HCT116 (cell line): ENCODE measurements around the gene OR2T10. TPM values are rescaled to one million over a fixed set of nuclear protein-coding genes. Genes with fewer than 3 reads are reported as not detected.
A peak's percentile ranks its signal among the peaks of the same experiment; 100 is the strongest.

ENCODE experiments used
- ATAC-seq: fragments of 200-7000 bp; cut with Tn5 transposase; 2 replicates; pipeline ENCODE4 v1.9.1; 2020; ENCODE audit warnings: mild to moderate bottlenecking, moderate library complexity
- BruUV-seq: library from RNA; stranded (reverse); fragments of 400-500 nt; replicated peaks from 2 replicates; lab custom pipeline; 2021; lab: Mats Ljungman, UMichigan
- CTCF ChIA-PET: fragments of 300-600 bp; sonication (Branson Sonifier 250); formaldehyde crosslinking; loops from one replicate; lab custom pipeline; 2021; ENCODE audit warnings: antibody characterized with exemption; lab: Charles Lee
- POLR2A ChIA-PET: fragments of 300-600, 350-600 bp; sonication (Branson Sonifier 250); formaldehyde crosslinking; loops from one replicate; lab custom pipeline; 2021; ENCODE audit warnings: antibody characterized with exemption; lab: Charles Lee
- RAD21 ChIA-PET, 2 experiments: fragments of 300-600 bp; sonication (Branson Sonifier 250); formaldehyde crosslinking; loops; one replicate each; lab custom pipeline; 2023; ENCODE audit warnings: low total read pairs in 2 of 2; ENCODE audit not compliant: uncharacterized antibody in 2 of 2, unreplicated experiment in 2 of 2, low non-redundant PET in 1 of 2; lab: Charles Lee
- DNase-seq: peaks from one replicate; pipeline ENCODE4 v3.0.0-alpha.2; 2010; ENCODE audit warnings: low read depth, low spot score
- H2AFZ ChIP-seq: fragments of 200-600 bp; shearing (Covaris generic), sonication (generic); 2 replicates; pipeline ENCODE4 v1.6.1; 2017; ENCODE audit warnings: low read depth, mixed run types, mixed read lengths, antibody characterized with exemption, low read length; ENCODE audit not compliant: poor library complexity, severe bottlenecking
- H3K27ac ChIP-seq: 2 replicates; pipeline ENCODE4 v1.5.1; 2012; ENCODE audit warnings: low read depth, low read length
- H3K27me3 ChIP-seq: fragments of 200-600 bp; sonication (generic); 2 replicates; pipeline ENCODE4 v1.6.1; 2016; ENCODE audit warnings: mixed run types, low read length, mixed read lengths; ENCODE audit not compliant: insufficient read depth
- H3K36me3 ChIP-seq, 2 experiments: fragments of 200-500 bp in 1 of 2; fragments of 200-600 bp in 1 of 2; sonication (Bioruptor generic) in 1 of 2; sonication (generic) in 1 of 2; 2 replicates each; pipeline versions ENCODE4 v1.5.1 to v1.6.1; 2014 to 2016; ENCODE audit warnings: low read length in 2 of 2, inconsistent platforms in 1 of 2, mixed read lengths in 1 of 2, mixed run types in 1 of 2; ENCODE audit not compliant: insufficient read depth in 2 of 2, control insufficient read depth in 1 of 2
- H3K4me1 ChIP-seq, 2 experiments: fragments of 200-600 bp in 1 of 2; sonication (generic) in 1 of 2; 2 replicates each; pipeline versions ENCODE4 v1.5.1 to v1.6.1; 2012 to 2017; ENCODE audit warnings: low read length in 2 of 2, inconsistent platforms in 1 of 2, mild to moderate bottlenecking in 1 of 2, mixed read lengths in 1 of 2, mixed run types in 1 of 2, moderate library complexity in 1 of 2; ENCODE audit not compliant: insufficient read depth in 2 of 2, control insufficient read depth in 1 of 2
- H3K4me2 ChIP-seq: fragments of 200-600 bp; sonication (generic); 2 replicates; pipeline ENCODE4 v1.6.1; 2017; ENCODE audit warnings: mixed run types, low read length, mixed read lengths
- H3K4me3 ChIP-seq, 2 experiments: fragments of 200-600 bp in 1 of 2; sonication (generic) in 1 of 2; replicated peaks in 1 of 2; 2 replicates each; pipeline ENCODE4 v1.5.1; 2011 to 2016; ENCODE audit warnings: low read length in 2 of 2, control low read depth in 1 of 2, low read depth in 1 of 2, mild to moderate bottlenecking in 1 of 2, mixed read lengths in 1 of 2, mixed run types in 1 of 2
- H3K79me2 ChIP-seq: fragments of 200-600 bp; sonication (generic); 2 replicates; pipeline ENCODE4 v1.6.1; 2017; ENCODE audit warnings: mild to moderate bottlenecking, mixed run types, low read length, moderate library complexity, mixed read lengths; ENCODE audit not compliant: insufficient read depth
- H3K9ac ChIP-seq: fragments of 200-600 bp; sonication (generic); 2 replicates; pipeline ENCODE4 v1.6.1; 2016; ENCODE audit warnings: low read length, mixed read lengths
- H3K9me2 ChIP-seq: fragments of 200-600 bp; sonication (generic), shearing (Covaris generic); 2 replicates; pipeline ENCODE4 v1.6.1; 2017; ENCODE audit warnings: mixed run types, mild to moderate bottlenecking, moderate library complexity; ENCODE audit not compliant: insufficient read depth
- H3K9me3 ChIP-seq, 2 experiments: fragments of 200-500 bp in 1 of 2; fragments of 200-600 bp in 1 of 2; sonication (Bioruptor generic) in 1 of 2; sonication (generic) in 1 of 2; 2 replicates each; pipeline ENCODE4 v1.6.1; 2014 to 2017; ENCODE audit warnings: low read length in 2 of 2, mixed read lengths in 2 of 2, inconsistent platforms in 1 of 2, low read depth in 1 of 2, mild to moderate bottlenecking in 1 of 2, mixed run types in 1 of 2, moderate library complexity in 1 of 2; ENCODE audit not compliant: control insufficient read depth in 1 of 2, insufficient read depth in 1 of 2
- H4K20me1 ChIP-seq: fragments of 200-600 bp; sonication (generic), shearing (Covaris generic); 2 replicates; pipeline ENCODE4 v1.6.1; 2017; ENCODE audit warnings: mixed run types, mild to moderate bottlenecking, moderate library complexity; ENCODE audit not compliant: insufficient read depth
- CEBPB ChIP-seq: IDR thresholded peaks from 2 replicates; pipeline ENCODE4 v1.6.1; 2012; ENCODE audit warnings: low read depth
- ELF1 ChIP-seq: IDR thresholded peaks from 2 replicates; pipeline ENCODE4 v1.6.1; 2012; ENCODE audit warnings: low read depth, borderline replicate concordance
- EZH2 ChIP-seq: fragments of 200-600 bp; sonication (generic); IDR thresholded peaks from 2 replicates; pipeline ENCODE4 v1.6.1; 2017; ENCODE audit warnings: antibody characterized with exemption, mixed run types
- EZH2phosphoT487 ChIP-seq: fragments of 200-600 bp; IDR thresholded peaks from 2 replicates; pipeline ENCODE4 v1.6.1; 2018; ENCODE audit warnings: antibody characterized with exemption, borderline replicate concordance
- JUND ChIP-seq: IDR thresholded peaks from 2 replicates; pipeline ENCODE4 v1.6.1; 2012
- POLR2A ChIP-seq: IDR thresholded peaks from 2 replicates; pipeline ENCODE4 v1.7.0; 2011; ENCODE audit warnings: borderline replicate concordance; ENCODE audit not compliant: insufficient read depth, insufficient read length; ENCODE audit errors: extremely low read depth
- POLR2AphosphoS5 ChIP-seq: IDR thresholded peaks from 2 replicates; pipeline ENCODE4 v1.6.1; 2011; ENCODE audit warnings: mild to moderate bottlenecking, low read depth, low read length, moderate library complexity
- RAD21 ChIP-seq: IDR thresholded peaks from 2 replicates; pipeline ENCODE4 v1.6.1; 2012; ENCODE audit warnings: low read depth, mild to moderate bottlenecking
- SIN3A ChIP-seq: IDR thresholded peaks from 2 replicates; pipeline ENCODE4 v1.6.1; 2012; ENCODE audit warnings: low read depth
- SRF ChIP-seq: IDR thresholded peaks from 2 replicates; pipeline ENCODE4 v1.6.1; 2012; ENCODE audit warnings: low read depth
- YY1 ChIP-seq: IDR thresholded peaks from 2 replicates; pipeline ENCODE4 v1.6.1; 2011; ENCODE audit warnings: low read length, low read depth, moderate library complexity, mild to moderate bottlenecking; ENCODE audit not compliant: insufficient replicate concordance; ENCODE audit errors: extremely low read depth
- ZFX ChIP-seq: fragments of 450-650 bp; IDR thresholded peaks from 2 replicates; pipeline ENCODE4 v1.6.1; 2017
- ZNF274 ChIP-seq: fragments of 200-500 bp; sonication (Bioruptor generic); IDR thresholded peaks from 2 replicates; pipeline ENCODE4 v1.6.1; 2014; ENCODE audit warnings: mild to moderate bottlenecking, low read depth, low read length, inconsistent platforms
- intact Hi-C: fragments of 100-400 bp; cut with micrococcal nuclease; formaldehyde crosslinking; loops from 2 replicates; pipeline ENCODE4 v1.10.0; 2022
- total RNA-seq: library from RNA; stranded (reverse); gene quantifications from one replicate; pipeline ENCODE4 v1.2.1, GENCODE V29; 2021; ENCODE audit not compliant: unreplicated experiment
- TF ChIP-seq, protein P1 (sequence below), 3 experiments: fragments of 200-600 bp in 1 of 3; sonication (generic) in 1 of 3; IDR thresholded peaks in 2 of 3; conservative IDR thresholded peaks in 1 of 3; 2 replicates each; pipeline ENCODE4 v1.5.1; 2012 to 2017; ENCODE audit warnings: low read depth in 2 of 3, low read length in 2 of 3, antibody characterized with exemption in 1 of 3, borderline replicate concordance in 1 of 3, control low read depth in 1 of 3, mild to moderate bottlenecking in 1 of 3, mixed read lengths in 1 of 3, mixed run types in 1 of 3, moderate library complexity in 1 of 3; ENCODE audit not compliant: insufficient read depth in 1 of 3
- TF ChIP-seq, protein P2 (sequence below): IDR thresholded peaks from 2 replicates; pipeline ENCODE4 v1.6.1; 2012
- TF ChIP-seq, protein P3 (sequence below): IDR thresholded peaks from 2 replicates; pipeline ENCODE4 v1.6.1; 2012; ENCODE audit warnings: low read depth

The OR2T10 gene
- total RNA-seq, 1 experiment from 2014 or later: not detected

DNA sequence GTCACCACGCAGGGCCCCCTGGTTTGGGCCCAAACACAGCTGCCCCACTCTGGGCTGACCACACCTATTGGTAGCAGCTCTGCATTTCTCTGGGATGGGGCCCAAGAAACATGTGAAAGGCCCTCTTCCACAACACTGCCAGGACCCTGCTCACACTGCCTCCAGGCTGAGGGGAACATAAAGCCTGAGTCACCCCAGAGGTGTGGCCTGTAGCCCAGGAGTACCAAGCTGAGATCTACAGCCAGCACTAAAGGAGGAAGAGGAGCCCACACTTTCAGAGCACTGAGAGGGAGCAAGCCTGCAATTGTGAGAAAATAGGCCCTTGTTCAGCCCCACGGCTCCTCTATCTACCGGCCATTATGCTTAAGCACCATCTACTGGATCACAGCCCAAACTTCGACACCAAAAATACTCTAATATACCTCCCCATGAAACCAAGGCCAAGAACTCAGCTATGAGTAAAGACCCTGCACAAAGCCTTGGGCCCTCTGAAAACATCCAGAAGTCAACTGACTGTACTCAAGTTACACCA is 14.4 kb upstream of the OR2T10 start:
- intact Hi-C loops: no loop called here
- Histone ChIP-seq H4K20me1 (no peaks in the 10 kb centered on the region), H3K4me1 (no peaks in the 10 kb centered on the region), H3K4me3 (no peak overlapping the region), H3K9ac (no peak overlapping the region), H3K4me2 (no peak overlapping the region), H2AFZ (no peak overlapping the region), H3K27ac (no peak overlapping the region), H3K79me2 (no peaks in the 10 kb centered on the region), H3K36me3 (no peaks in the 10 kb centered on the region), H3K27me3 (0 out of 2 replicates have a peak, but pooled peaks cover 3% of the 10 kb centered on the region), H3K9me3 (no peaks in the 10 kb centered on the region), H3K9me2 (no peaks in the 10 kb centered on the region)
- TF ChIP-seq EZH2 (no peak), POLR2AphosphoS5 (no peak), ELF1 (no peak), SIN3A (no peak), YY1 (no peak), RAD21 (no peak), ZFX (no peak), JUND (no peak), ZNF274 (no peak), SRF (no peak), EZH2phosphoT487 (no peak)
- BruUV-seq: no TSS peak
- RAD21 ChIA-PET: no interaction called here
- POLR2A ChIA-PET: no interaction called here
- ATAC-seq (peak; percentile 30; the same call in 1 of the 2 replicates), DNase-seq (no peak)
- CTCF ChIA-PET: no interaction called here

GRCh38 chr1:248610301-248610700 is 12.8 kb upstream of the OR2T10 start:
- no peaks in the 10 kb centered on the region for H4K20me1 ChIP-seq
- 0 out of 2 replicates have a peak, but pooled peaks cover 3% of the 10 kb centered on the region for H3K27me3 ChIP-seq
- intact Hi-C loops: no loop called here
- no peak overlapping the region for H2AFZ ChIP-seq
- ChIA-PET CTCF (no interaction called here), RAD21 (no interaction called here), POLR2A (no interaction called here)
- H3K36me3 ChIP-seq: no peaks in the 10 kb centered on the region
- BruUV-seq: no TSS peak
- no peak overlapping the region for H3K4me2 ChIP-seq
- no peak for DNase-seq
- ATAC-seq: no peak
- no peak overlapping the region for H3K27ac ChIP-seq
- H3K4me3 ChIP-seq: no peak overlapping the region
- H3K9me2 ChIP-seq: no peaks in the 10 kb centered on the region
- H3K9ac ChIP-seq: no peak overlapping the region
- H3K4me1 ChIP-seq: no peaks in the 10 kb centered on the region
- no peaks in the 10 kb centered on the region for H3K79me2 ChIP-seq
- H3K9me3 ChIP-seq: no peaks in the 10 kb centered on the region
- TF ChIP-seq POLR2AphosphoS5 (no peak), SIN3A (no peak), CEBPB (no peak), EZH2 (no peak), POLR2A (no peak)
- TF ChIP-seq, protein P1, sequence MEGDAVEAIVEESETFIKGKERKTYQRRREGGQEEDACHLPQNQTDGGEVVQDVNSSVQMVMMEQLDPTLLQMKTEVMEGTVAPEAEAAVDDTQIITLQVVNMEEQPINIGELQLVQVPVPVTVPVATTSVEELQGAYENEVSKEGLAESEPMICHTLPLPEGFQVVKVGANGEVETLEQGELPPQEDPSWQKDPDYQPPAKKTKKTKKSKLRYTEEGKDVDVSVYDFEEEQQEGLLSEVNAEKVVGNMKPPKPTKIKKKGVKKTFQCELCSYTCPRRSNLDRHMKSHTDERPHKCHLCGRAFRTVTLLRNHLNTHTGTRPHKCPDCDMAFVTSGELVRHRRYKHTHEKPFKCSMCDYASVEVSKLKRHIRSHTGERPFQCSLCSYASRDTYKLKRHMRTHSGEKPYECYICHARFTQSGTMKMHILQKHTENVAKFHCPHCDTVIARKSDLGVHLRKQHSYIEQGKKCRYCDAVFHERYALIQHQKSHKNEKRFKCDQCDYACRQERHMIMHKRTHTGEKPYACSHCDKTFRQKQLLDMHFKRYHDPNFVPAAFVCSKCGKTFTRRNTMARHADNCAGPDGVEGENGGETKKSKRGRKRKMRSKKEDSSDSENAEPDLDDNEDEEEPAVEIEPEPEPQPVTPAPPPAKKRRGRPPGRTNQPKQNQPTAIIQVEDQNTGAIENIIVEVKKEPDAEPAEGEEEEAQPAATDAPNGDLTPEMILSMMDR (IDR thresholded peaks at IDR 0.05 in 2 of 3, conservative IDR thresholded peaks at IDR 0.05 in 1 of 3; ENCODE audit: borderline replicate concordance in 1 of 3, insufficient read depth in 1 of 3, low read depth in 2 of 3, low read length in 2 of 3): no peak
- TF ChIP-seq, protein P2, sequence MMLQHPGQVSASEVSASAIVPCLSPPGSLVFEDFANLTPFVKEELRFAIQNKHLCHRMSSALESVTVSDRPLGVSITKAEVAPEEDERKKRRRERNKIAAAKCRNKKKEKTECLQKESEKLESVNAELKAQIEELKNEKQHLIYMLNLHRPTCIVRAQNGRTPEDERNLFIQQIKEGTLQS: no peak
- TF ChIP-seq, protein P3, sequence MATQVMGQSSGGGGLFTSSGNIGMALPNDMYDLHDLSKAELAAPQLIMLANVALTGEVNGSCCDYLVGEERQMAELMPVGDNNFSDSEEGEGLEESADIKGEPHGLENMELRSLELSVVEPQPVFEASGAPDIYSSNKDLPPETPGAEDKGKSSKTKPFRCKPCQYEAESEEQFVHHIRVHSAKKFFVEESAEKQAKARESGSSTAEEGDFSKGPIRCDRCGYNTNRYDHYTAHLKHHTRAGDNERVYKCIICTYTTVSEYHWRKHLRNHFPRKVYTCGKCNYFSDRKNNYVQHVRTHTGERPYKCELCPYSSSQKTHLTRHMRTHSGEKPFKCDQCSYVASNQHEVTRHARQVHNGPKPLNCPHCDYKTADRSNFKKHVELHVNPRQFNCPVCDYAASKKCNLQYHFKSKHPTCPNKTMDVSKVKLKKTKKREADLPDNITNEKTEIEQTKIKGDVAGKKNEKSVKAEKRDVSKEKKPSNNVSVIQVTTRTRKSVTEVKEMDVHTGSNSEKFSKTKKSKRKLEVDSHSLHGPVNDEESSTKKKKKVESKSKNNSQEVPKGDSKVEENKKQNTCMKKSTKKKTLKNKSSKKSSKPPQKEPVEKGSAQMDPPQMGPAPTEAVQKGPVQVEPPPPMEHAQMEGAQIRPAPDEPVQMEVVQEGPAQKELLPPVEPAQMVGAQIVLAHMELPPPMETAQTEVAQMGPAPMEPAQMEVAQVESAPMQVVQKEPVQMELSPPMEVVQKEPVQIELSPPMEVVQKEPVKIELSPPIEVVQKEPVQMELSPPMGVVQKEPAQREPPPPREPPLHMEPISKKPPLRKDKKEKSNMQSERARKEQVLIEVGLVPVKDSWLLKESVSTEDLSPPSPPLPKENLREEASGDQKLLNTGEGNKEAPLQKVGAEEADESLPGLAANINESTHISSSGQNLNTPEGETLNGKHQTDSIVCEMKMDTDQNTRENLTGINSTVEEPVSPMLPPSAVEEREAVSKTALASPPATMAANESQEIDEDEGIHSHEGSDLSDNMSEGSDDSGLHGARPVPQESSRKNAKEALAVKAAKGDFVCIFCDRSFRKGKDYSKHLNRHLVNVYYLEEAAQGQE: no peak
